CD4-positive, alpha-beta T cell treated with Interferon alpha-2 for 1 hour (primary cell): ENCODE data around the gene ACOX3.
"Not testable (repeated sequence)": the region's sequence is repeated elsewhere in the genome, so short reads cannot be mapped to it uniquely, and the experiment has no call there.

ENCODE experiments used
- DNase-seq, 2 donors: peaks; one replicate each; pipeline ENCODE4 v3.0.0-alpha.2; 2020 to 2022

ACOX3 gene

DNA sequence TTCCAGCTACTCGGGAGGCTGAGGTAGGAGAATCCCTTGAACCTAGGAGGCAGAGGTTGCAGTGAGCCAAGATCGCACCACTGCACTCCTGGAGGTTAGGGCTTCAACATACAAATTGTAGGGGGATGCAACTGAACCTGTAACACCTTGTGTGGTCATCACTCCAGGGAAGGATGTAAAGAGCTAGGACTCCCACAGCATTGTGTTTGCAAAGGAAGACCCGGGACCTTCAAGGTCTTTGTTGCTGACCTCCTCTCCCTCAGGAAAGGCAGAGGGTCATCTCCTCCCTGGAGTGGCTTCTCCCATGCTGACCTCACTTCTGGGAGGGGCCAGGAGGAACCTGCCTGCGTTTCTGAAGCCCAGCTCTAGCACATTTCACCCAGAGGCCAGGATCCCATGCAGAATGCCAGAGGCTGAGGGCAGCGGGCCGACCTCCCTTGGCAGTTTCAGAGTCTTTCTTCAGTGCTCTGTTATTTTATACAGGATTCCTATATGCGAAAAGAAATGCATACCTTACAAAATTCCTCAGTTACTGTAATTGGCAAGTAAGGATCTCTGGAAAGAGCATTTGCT lies 90.8 kb downstream of the ACOX3 start:
- DNase-seq: no peak

DNA sequence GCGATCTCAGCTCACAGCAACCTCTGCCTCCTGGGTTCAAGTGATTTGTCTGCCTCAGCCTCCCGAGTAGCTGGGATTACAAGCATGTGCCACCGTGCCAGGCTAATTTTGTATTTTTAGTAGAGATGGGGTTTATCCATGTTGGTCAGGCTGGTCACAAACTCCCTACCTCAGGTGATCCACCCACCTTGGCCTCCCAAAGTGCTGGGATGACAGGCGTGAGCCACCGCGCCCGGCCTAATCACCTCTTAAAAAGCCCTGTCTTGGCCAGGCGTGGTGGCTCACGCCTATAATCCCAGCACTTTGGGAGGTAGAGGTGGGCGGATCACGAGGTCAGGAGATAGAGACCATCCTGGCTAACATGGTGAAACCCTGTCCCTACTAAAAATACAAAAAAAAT lies 91.3 kb downstream of the ACOX3 start:
- DNase-seq: not testable (repeated sequence)

DNA sequence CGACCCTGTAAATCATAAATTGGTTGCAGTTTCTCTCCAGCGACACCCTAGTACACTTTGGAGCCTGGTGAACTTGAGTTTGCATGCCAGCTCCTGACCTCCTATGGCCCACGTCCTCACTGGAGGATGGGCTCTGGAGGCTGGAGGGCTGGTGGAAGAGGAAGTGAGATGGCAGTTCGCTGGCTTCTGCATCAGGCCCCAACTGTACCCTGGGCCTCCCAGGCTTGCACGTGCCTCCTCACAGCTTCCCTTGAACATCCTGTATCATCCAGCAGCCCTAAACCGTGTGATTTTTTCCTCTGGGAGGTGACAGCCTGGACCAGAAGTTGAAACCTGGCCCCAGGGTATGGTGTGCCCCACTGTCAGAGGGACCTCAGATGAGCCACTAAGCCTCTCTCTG lies 92.5 kb downstream of the ACOX3 start:
- DNase-seq: no peak

DNA sequence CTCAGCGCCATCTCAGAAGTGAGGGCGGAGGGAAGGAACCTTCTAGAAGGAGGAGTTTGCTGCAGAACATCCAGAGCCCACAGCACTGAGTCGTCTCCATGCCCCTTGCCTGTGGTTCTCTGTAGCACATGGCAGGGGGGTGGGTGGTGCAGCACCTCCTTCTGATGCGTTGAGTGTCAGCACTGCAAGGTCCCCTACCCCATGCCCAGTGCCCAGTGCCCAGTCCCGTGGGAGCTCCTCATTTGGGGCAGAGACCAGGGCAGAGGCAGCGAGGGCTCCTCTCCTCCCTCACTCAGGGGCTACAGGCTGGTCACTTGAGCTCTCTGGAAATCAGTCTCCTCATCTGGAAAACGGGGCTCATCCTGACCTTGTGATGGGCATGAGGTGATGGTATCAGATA lies 92.9 kb downstream of the ACOX3 start:
- no peak for DNase-seq

DNA sequence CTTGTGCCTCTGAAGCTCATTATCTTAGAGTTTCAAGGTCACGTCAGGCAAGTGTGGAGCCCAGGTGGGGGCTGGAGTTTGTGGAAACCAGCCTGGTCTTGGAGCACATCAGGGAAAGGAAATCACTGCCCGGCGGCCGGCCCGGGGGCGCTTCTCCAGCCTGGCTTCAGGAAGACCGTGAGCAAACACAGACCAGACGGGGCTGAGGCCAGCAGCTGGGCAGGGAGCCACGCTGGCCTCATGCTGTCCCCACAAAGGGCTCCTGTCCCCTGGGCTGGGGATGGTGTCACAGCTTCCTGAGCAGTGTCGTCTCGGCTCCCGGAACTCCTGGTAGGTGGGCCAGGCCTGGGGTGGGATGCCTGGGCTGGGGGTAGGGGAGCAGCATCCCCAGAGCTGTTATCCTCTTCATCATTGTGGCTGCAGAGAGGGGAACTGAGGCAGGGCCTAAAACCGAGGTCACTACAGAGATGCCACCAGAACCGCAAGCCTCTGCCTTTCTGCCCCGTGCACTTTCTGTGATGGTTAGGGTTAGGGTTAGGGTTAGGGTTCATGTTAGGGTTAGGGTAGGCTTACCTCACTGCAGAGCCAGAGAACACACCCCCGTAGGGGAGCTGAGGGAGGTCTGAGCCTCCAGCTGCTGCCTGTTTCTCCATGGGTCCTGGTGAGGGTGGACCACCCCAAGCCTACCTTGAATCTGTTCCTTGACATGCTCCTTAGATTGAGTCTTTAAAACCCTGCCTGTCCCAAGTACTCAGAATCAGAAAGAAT lies 93.5 kb downstream of the ACOX3 start:
- no peak for DNase-seq

DNA sequence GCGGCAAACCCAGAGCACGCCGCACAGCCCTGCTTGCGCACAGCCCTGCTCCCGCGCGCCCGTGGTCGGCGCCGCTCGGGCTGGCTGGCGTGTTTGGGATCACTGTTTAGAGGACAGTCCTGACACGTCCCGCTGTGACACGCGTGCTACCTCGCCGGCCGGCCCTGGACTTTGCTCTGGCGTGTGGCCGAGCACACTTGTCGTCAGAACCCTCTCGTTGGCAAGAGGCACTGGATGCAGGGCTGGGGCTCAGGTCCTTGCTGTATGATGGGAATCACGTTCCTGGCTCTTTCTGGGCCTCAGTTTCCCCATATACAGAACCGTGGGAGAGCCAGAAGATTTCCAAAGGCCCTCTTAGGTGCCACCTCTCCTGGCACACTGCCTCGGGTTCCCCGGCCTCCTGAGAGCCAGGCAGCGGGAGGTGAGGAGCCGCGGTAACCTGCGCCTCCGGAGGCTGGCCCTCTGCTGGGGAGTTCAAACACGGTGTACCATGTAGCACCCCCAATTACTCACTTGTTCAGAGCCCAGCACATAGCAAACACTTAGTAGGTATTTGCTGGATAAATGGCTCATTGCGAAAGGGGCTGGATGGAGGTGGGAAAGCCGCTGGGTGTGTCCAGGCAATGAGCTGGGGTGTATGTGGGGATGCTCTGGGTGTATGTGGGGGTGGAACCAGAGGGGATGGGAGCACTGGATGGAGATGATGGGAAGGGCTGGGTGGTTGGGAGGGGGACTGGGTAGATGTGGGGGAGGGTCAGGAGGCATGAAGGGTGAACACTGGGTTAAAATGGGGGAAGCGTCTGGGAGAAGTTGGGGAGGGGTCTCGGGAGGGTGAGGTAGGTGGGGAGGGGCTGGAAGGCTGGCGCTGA lies 94.3 kb downstream of the ACOX3 start:
- no peak for DNase-seq

DNA sequence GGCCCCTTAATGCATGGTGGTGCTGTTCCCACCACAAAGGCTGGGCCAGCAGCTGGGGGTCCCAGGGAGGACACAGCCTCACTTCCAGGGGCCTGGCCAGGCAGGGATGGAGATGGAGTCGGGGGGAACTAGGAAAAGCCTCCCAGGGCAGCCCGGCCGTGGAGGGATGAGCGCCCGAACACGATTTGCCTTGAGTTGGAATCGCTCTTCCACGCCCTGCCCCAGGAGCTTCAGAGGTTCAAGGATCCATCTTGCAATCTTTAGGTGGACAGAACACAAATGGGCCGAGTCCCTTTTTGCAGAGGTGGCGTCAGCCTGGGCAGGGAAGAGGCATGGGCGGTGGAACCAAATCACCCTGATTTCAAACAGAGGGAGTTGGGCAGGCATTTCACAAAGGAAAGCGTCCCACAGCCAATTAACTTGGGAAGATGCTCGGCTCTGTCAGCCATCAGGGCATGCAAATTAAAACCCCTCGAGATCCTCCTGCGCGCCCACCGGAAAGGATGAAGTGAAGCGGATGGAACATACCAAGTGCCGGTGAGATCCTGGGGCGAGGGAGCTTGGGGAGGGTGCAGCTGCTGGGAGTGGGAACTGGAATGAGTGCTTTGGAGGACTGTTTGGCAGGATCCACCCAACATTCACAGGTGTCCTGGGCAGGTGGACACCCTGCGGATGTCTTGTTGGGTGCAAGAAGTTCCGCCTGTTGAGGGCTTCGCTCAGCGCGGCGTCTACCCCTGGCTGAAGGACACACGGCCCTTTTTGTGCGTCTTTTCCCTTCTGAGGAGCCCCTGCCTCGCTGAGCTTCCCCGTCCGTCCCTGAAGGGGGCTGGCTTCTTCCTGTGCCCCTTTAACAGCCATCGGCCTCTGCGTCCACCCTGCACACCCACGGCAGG lies 95.2 kb downstream of the ACOX3 start:
- no peak for DNase-seq

DNA sequence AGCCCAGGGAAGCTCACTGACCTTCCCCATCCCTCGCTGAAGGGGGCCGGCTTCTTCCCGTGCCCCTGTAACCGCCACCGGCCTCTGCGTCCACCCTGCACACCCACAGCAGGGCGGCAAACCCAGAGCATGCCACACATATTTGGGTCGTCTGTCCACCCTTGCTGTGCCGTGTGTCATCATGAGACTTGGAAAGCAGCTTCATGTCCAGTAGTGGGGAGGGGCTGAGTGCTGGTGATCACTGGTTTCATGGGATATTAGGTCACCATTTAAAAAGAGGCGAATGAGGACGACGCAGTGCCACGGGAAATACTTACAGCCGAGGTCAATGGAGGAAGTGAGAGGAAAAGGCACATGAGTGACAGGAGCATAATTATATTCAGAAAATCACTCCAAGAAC lies 96.1 kb downstream of the ACOX3 start:
- DNase-seq: no peak

DNA sequence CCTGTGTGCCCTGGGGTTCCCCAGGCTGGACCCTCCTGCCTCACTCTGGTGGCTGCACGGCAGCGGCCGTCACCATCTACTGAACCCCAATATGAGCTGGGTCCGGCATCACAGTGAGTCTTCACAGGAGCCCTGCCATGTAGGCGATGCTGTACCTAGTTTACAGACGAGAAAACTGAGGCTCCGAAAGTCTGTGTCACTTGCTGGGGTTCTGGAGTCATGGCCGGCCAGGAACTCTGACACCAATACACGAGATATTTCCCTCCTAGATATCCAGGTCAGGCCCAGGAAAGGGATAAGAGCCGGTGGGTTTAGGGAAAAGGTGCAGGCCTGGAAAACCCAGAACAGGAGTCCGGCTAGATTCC lies 96.6 kb downstream of the ACOX3 start:
- DNase-seq: no peak

DNA sequence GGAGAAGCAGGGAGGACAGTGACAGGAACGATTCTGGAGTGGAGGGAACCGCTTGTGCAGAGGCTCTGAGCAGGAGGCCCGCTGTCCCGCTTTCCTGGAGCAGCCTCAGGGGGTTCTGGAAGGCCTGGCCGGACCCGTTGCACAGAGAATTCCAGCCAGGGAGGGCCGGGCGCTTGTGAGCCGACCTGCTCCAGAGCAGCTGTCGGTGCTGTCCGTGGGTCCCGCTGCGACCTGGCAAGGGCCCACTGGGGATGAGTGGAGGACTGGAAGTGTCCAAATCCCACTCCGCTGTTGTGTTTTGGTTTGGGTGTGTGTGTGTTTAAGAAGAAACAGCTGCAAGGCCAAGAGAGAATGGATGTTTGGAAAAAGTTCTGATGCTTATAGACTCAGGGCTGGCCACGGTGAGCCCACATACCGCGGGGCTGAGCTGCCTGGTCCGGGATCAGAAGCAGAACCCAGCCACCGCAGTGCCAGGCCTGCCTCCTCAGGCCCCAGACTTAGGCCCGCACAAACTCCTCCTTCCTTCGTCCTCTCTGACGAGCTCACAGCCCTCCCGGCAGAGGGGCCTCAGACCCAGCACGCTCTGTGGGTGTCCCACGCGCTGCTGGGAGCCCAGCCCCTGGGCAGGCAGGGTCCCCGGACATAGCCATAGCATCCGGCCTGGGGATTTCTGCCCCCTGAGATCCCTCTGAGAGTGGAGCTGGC lies 97.1 kb downstream of the ACOX3 start:
- no peak for DNase-seq

DNA sequence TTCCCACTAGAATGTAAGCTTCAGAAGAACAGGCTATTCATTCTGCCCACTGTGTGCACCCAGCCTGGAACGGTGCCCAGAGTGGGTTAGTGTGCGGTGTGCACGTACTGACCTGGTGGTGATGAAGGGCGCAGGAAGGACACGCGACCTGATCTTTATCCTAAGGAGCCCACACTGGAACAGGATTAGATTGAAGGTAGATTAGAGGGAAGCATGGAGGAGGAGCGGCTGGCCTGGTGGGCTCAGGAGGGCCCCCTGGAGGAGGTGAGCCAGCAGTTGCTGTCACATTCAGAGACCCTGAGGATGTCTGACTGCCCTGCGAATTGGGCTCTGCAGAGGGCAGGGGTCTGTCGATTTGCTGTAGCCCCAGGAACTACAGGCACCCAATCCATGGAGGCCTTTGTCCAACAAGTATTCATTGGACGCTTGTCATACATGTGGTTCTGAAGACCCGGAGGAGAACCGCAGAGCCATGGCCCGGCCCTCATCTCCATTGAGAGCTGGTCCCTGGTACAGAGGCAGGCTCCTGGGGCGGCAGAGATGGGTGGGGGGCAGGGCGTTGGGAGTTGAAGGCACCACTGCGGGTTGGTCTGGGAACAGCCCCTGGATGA lies 97.8 kb downstream of the ACOX3 start:
- DNase-seq: no peak

DNA sequence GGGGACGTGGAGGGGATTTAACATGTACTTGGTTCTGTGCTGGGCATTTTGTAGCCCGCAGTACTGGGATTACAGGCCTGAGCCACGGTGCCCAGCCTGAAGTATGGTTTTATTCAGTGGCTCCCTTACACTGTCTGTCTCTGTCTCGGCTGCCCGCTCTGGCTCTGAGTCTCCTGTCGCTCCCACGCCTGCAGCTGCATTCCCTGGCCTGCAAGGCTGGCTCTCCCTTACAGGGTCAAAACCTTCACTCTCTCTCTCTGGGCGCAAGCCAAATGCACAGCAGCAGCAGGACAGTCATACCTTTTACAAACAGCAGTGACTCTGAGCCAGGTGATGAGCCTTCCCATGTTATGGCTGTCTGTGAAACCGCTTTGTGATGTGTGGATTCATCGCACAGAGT lies 98.8 kb downstream of the ACOX3 start:
- no peak for DNase-seq

DNA sequence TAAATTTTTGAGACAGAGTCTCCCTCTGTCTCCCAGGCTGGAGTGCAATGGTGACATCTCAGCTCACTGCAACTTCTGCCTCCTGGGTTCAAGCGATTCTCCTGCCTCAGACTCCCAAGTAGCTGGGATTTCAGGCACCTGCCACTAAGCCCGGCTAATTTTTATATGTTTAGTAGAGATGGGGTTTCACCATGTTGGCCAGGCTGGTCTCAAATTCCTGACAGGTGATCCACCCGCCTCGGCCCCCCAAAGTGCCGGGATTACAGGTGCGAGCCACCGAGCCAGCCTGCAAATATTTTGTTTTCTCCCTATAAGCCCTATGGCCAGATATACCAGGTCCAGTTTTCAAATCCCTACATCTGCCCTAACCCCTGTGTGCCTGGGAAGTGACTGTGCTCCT lies 99.2 kb downstream of the ACOX3 start:
- DNase-seq: not testable (repeated sequence)

DNA sequence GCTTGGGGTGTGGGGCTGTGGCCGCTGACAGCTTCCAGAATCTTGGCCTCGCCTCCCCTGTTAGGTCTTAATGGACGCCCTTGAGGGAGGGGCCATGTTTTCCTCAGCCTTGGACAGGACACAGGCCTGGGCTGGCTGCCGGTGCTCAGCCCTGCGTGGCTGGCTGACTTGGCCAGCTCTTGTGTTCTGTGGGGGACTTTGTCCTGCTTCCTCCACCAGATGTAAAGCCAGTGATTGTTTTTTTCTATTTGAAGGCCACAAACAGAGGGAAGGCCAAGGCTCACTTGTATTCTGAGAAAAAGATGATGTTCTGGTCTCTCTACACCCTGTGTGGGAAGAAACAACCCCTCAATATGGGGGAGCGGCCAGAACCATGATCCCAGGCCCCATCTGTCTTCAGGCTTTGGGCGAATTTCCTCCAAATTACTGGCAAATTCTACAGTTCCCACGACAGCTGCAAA lies 99.7 kb downstream of the ACOX3 start:
- no peak for DNase-seq

DNA sequence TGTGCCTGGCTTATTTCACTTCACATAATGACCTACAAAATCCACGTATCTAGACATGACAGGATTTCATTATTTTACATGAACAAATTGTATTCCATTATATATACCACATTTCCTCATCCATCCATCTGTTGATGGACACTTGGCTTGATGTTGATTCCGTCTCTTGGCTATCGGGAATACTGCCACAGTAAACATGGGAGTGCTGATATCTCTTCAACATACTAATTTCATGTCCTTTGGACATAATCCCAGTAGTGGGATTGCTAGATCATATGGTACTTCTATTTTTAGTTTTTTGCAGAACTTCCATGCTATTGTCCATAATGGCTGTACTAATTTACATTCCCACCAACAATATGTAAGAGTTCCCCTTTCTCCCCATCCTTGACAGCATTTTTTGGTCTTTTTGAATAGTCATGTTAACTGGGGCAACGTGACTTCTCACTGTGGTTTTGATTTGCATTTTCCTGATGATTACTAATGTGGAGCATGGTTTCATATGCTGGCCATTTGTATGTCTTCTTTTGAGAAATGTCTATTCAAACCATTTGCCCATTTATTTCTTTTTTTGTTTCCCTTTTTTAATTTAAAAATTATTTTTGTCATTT lies 102.1 kb downstream of the ACOX3 start:
- DNase-seq: no peak

DNA sequence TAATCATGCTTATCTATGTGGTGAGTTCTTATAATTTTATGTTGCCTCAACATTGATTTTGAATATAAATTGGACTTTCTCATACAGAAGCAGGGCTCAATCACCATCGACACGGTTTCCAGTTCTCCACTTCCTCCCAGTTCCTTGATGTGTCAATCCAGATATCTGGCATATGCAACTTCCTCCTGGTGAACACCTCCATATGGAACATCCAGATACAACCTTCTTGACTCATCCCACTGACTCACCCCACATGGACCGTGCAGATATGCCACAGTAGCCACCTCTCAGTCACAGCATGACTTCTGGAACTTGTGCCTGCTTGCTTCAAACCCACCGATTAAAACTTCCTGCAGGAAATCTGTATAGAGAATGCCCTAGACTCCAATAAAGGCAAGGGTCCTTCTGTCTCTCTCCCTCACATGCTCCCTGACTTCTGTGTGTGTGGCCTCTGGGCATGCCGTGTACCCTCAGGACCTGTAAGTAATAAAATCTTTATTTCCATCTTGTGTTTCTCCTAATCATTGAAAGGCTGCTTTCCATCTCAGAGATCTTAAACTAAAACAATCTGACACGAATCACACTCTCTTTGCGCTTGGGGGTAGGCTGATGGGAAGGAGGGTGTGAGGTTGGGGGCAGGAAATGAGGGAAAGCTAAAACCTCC lies 104.0 kb downstream of the ACOX3 start:
- DNase-seq: no peak

DNA sequence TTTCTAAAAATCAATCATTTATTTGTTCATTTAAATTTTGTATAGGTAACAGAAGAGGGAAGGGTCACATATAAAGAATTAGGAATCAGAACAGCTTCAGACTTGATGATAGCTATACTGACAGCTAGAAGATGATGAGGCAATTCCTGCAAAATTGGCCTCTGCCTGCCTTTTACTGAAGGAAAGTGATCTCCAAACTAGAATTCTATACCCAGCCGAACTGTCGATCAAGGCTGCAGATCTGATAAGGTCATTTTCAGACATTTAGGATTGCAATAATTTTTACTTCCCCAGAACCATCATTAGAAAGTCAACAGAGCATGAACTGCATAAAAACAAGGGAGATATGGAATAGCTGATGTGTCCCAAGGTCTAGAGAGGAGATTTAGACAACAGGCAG lies 104.7 kb downstream of the ACOX3 start:
- no peak for DNase-seq

DNA sequence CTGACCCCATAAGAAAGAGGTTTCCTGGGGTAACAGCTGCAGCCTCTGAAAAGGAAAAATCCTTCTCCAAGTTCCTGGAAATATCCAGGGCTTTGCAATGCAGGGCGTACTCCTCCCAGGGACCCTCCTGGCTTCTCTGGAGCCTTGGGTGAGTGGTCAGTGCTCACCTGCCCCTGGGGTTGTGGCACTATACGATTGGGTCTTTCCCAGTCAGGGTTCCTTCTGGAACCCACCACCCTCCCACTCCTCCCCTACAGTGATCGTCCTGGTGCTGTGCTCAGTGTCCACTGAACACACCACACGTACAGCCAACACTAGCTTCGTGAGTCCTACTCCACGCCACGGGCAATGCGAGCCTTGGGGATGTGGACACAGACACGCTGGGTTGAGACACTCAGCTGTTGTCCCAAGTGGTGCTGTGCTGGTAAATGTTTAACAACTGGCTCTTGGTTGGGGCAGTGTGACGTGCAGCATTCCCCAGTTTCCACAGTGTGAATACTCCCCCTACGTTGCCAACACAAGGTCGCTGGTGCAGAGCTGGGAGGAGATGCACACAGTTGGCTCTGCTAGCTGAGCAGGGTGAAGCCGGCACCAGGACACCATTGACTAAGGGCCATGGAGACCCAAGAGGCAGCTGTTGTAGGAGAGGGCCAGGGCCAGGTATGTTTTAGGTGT lies 105.6 kb downstream of the ACOX3 start:
- no peak for DNase-seq

DNA sequence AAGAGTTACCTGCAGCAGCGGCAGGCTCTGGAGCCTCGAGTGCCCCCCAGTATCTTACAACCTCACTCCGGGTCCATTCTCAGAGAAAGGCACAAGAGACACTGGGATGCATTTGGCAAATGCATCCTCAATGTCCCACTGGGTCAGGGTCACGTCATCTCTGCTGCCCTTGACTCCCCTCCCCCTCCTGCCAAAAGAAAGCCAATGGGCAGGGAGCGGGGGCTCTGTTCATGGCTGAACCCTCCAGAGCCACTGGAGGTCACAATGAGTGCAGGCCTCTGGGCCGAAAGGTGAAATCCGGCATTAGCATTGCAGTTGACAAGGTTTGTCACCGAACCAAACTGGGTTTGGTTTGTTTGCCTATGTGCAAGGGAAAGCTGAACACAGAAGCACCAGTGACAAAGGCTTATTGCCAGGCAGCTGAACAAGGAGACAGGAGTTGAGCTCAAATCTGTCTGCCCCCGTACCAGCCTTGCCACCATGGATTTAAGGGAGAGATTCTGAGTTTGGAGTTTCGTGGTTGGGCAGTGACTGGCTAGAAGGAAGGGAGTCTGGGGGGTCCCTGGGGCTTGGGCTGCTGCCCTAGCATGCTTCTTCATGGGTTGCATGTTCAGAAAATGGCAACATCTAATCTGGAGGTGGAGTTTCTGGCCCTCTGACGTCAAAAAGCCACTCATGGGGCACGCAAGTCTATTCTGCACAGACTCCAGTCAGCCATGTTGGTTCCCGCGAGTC lies 106.6 kb downstream of the ACOX3 start:
- DNase-seq: no peak
